RWPE2 (cell line): ENCODE results near the gene CCDC92B.
A peak's percentile ranks its signal among the peaks of the same experiment; 100 is the strongest.

Source experiments
- ATAC-seq: fragments of 200-7000 bp; cut with Tn5 transposase; 3 replicates; pipeline ENCODE4 v1.9.1; 2021; ENCODE audit warnings: low read depth
- DNase-seq: peaks from one replicate; pipeline ENCODE4 v3.0.0-alpha.2; 2020; ENCODE audit warnings: low spot score
- H3K27ac ChIP-seq: fragments of 450-650 bp; 2 replicates; pipeline ENCODE4 v1.5.1; 2017; ENCODE audit warnings: mild to moderate bottlenecking; ENCODE audit not compliant: poor library complexity, severe bottlenecking
- H3K27me3 ChIP-seq: fragments of 250-450 bp; sonication (Bioruptor Pico); 2 replicates; pipeline ENCODE4 v1.5.1; 2021; ENCODE audit warnings: mild to moderate bottlenecking, moderate library complexity; ENCODE audit not compliant: insufficient read depth, poor library complexity, severe bottlenecking
- H3K36me3 ChIP-seq: fragments of 250-450 bp; sonication (Bioruptor Pico); 2 replicates; pipeline ENCODE4 v1.5.1; 2020; ENCODE audit warnings: low read depth, mild to moderate bottlenecking, moderate library complexity
- H3K4me1 ChIP-seq: fragments of 250-450 bp; sonication (Bioruptor Pico); 2 replicates; pipeline ENCODE4 v1.5.1; 2021; ENCODE audit warnings: mild to moderate bottlenecking, moderate library complexity; ENCODE audit not compliant: insufficient read depth, poor library complexity, severe bottlenecking
- H3K4me3 ChIP-seq: fragments of 250-450 bp; sonication (Bioruptor Pico); 2 replicates; pipeline ENCODE4 v1.5.1; 2021; ENCODE audit warnings: mild to moderate bottlenecking, moderate library complexity; ENCODE audit not compliant: severe bottlenecking
- H3K9me3 ChIP-seq: fragments of 250-450 bp; sonication (Bioruptor Pico); 2 replicates; pipeline ENCODE4 v1.5.1; 2021; ENCODE audit warnings: mild to moderate bottlenecking, moderate library complexity; ENCODE audit not compliant: severe bottlenecking
- TF ChIP-seq, protein P1 (sequence below): fragments of 450-650 bp; IDR thresholded peaks from one replicate; pipeline ENCODE4 v1.5.1; 2017; ENCODE audit warnings: mild to moderate bottlenecking, moderate library complexity; ENCODE audit not compliant: poor library complexity, severe bottlenecking

CCDC92B gene

GRCh38 chr17:2749058-2749783 is at the start of gene CCDC92B:
Gene CCDC92B, minus strand, starts transcription at chr17:2749652. Its CDS starts 14,507 bp downstream, at chr17:2735145.
- no peak within 1 kb of the TSS for H3K27ac ChIP-seq
- H3K27me3 ChIP-seq: peaks cover 29% of the 10 kb centered on the region
- H3K9me3 ChIP-seq: no peaks in the 10 kb centered on the region
- H3K4me3 ChIP-seq: no peak within 1 kb of the TSS
- DNase-seq (no peak), ATAC-seq (no peak)
- TF ChIP-seq, protein P1, sequence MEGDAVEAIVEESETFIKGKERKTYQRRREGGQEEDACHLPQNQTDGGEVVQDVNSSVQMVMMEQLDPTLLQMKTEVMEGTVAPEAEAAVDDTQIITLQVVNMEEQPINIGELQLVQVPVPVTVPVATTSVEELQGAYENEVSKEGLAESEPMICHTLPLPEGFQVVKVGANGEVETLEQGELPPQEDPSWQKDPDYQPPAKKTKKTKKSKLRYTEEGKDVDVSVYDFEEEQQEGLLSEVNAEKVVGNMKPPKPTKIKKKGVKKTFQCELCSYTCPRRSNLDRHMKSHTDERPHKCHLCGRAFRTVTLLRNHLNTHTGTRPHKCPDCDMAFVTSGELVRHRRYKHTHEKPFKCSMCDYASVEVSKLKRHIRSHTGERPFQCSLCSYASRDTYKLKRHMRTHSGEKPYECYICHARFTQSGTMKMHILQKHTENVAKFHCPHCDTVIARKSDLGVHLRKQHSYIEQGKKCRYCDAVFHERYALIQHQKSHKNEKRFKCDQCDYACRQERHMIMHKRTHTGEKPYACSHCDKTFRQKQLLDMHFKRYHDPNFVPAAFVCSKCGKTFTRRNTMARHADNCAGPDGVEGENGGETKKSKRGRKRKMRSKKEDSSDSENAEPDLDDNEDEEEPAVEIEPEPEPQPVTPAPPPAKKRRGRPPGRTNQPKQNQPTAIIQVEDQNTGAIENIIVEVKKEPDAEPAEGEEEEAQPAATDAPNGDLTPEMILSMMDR: no peak
- no peaks in the 10 kb centered on the region for H3K36me3 ChIP-seq
- no peaks in the 10 kb centered on the region for H3K4me1 ChIP-seq

DNA sequence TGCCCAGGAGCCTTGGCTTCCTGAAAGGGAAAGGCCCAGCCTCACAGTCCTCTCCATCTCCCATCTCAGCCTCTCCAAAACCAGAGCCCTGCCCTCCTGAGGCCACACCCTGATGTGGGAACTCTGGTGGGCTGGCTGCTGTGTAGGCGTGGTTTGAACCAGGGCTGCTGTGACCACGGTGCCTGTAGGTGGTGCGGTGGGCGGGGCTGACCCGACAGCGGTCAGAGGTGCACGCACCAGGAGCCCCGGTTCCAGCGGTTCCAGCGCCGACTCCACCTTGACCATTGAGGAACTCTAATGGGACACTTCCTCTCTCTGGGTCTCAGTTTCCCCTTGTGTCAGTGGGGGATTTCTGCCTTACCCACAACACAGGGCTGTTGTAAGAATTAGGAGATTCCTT is 49.2 kb upstream of the CCDC92B start:
- Histone ChIP-seq H3K4me1 (peaks cover 3% of the 10 kb centered on the region), H3K9me3 (no peaks in the 10 kb centered on the region), H3K27ac (no peak overlapping the region), H3K27me3 (no peaks in the 10 kb centered on the region), H3K36me3 (no peaks in the 10 kb centered on the region), H3K4me3 (no peak overlapping the region)
- no peak for ATAC-seq
- no peak for DNase-seq
- TF ChIP-seq, protein P1: no peak

- H3K27me3 ChIP-seq: no peaks in the 10 kb centered on the region
Observed at GRCh38 chr17:2798188-2798587, 48.7 kb upstream of the CCDC92B start.

DNA sequence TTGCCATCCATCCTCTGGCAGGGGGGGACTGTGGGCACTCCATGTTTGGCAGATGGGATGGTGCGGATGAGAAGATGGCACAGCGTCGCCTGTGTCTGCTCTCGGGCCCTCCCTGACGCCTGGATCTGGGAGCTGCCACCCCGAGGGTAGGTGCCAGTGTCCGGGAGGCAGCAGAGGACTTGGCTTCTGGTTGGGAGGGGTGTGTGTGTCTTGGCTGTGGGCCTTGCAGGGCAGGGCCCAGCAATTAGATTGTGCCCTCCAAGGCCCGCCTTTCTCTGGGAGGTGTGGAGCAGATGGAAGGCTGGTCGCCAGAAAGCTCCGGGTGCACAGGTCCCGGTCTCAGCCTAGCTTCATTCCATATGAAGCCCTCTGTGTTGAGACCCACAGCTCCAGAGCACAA is 48.2 kb upstream of the CCDC92B start:
- Histone ChIP-seq H3K27ac (no peak overlapping the region), H3K9me3 (no peaks in the 10 kb centered on the region), H3K36me3 (no peaks in the 10 kb centered on the region), H3K27me3 (no peaks in the 10 kb centered on the region), H3K4me1 (peaks cover 3% of the 10 kb centered on the region), H3K4me3 (no peak overlapping the region)
- DNase-seq (no peak), ATAC-seq (0 out of 3 replicates have a peak, but pooled peaks have one; percentile 15)
- TF ChIP-seq, protein P1: no peak

More at GRCh38 chr17:2798188-2798587, 48.7 kb upstream of the CCDC92B start:
- TF ChIP-seq, protein P1: no peak
- no peak overlapping the region for H3K27ac ChIP-seq
- H3K36me3 ChIP-seq: no peaks in the 10 kb centered on the region
- no peak for DNase-seq
- H3K4me3 ChIP-seq: no peak overlapping the region
- ATAC-seq: no peak
- no peaks in the 10 kb centered on the region for H3K9me3 ChIP-seq
- peaks cover 3% of the 10 kb centered on the region for H3K4me1 ChIP-seq

DNA sequence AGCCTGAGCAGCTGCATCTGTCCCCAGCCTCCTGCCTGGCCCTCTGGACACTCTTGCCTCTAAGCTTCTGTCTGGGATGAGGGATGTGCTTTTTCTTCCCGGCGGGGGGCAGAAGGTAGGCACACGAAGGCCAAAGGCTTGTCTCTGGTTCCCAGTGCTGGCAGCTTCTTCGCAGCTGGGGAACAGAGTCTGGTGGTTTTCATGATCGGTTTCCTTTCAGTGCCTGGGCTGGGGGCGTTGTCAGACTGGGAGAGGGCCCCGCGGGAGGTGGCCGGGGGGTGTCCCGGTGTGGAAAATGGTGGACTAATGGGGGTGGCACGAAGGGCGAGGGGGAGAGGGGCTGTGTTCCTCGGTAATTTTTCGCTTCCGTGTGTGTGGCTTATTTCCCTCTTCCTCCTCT is 47.8 kb upstream of the CCDC92B start:
- no peaks in the 10 kb centered on the region for H3K9me3 ChIP-seq
- peaks cover 3% of the 10 kb centered on the region for H3K4me1 ChIP-seq
- H3K27ac ChIP-seq: no peak overlapping the region
- ATAC-seq: no peak
- DNase-seq: no peak
- no peaks in the 10 kb centered on the region for H3K36me3 ChIP-seq
- H3K27me3 ChIP-seq: no peaks in the 10 kb centered on the region
- no peak overlapping the region for H3K4me3 ChIP-seq
- TF ChIP-seq, protein P1: no peak
